H1 (cell line): Measurements from ENCODE around the gene GJA5.

Experiments used
- CTCF ChIP-seq, 3 experiments: IDR thresholded peaks; 1 replicate in 2 of 3; 2 replicates in 1 of 3; pipeline versions ENCODE4 v1.5.1 to v1.6.1; 2011; ENCODE audit warnings: low read length in 3 of 3, mild to moderate bottlenecking in 3 of 3, inconsistent platforms in 2 of 3, low read depth in 1 of 3, moderate library complexity in 1 of 3; ENCODE audit not compliant: insufficient read depth in 1 of 3; ENCODE audit errors: control extremely low read depth in 1 of 3
- E2F6 ChIP-seq: IDR thresholded peaks from 2 replicates; pipeline ENCODE4 v1.6.1; 2012; ENCODE audit warnings: inconsistent platforms
- EP300 ChIP-seq, 2 experiments: IDR thresholded peaks; 1 replicate in 1 of 2; 2 replicates in 1 of 2; pipeline ENCODE4 v1.6.1; 2011 to 2012; ENCODE audit warnings: low read depth in 2 of 2, low read length in 2 of 2, mild to moderate bottlenecking in 2 of 2, borderline replicate concordance in 1 of 2, inconsistent platforms in 1 of 2, moderate library complexity in 1 of 2
- EZH2 ChIP-seq: fragments of 200-600 bp; sonication (generic); IDR thresholded peaks from 2 replicates; pipeline ENCODE4 v1.7.1; 2012; ENCODE audit warnings: low read depth, mild to moderate bottlenecking, moderate library complexity, low read length, inconsistent platforms; ENCODE audit not compliant: severe bottlenecking
- GTF2F1 ChIP-seq: IDR thresholded peaks from 2 replicates; pipeline ENCODE4 v1.6.1; 2012; ENCODE audit warnings: low read depth, low read length, improper control_type of control experiment, borderline replicate concordance
- JUND ChIP-seq: IDR thresholded peaks from 2 replicates; pipeline ENCODE4 v1.6.1; 2011; ENCODE audit warnings: mild to moderate bottlenecking, improper control_type of control experiment, low read length
- KDM5A ChIP-seq: fragments of 200-600 bp; IDR thresholded peaks from 2 replicates; pipeline ENCODE4 v1.7.1; 2012; ENCODE audit warnings: mild to moderate bottlenecking, low read length, inconsistent platforms, mixed read lengths
- MAX ChIP-seq: IDR thresholded peaks from 2 replicates; pipeline ENCODE4 v1.6.1; 2012; ENCODE audit warnings: inconsistent platforms
- RAD21 ChIP-seq, 2 experiments: IDR thresholded peaks in 1 of 2; conservative IDR thresholded peaks in 1 of 2; 2 replicates each; pipeline ENCODE4 v1.6.1; 2011; ENCODE audit warnings: low read depth in 2 of 2, low read length in 2 of 2, improper control_type of control experiment in 1 of 2, inconsistent platforms in 1 of 2, mild to moderate bottlenecking in 1 of 2, moderate library complexity in 1 of 2
- RBBP5 ChIP-seq: IDR thresholded peaks from 2 replicates; pipeline ENCODE4 v1.7.1; 2012; ENCODE audit warnings: low read depth, mild to moderate bottlenecking, inconsistent platforms, low read length, moderate library complexity, borderline replicate concordance
- SIN3A ChIP-seq, 2 experiments: IDR thresholded peaks in 1 of 2; conservative IDR thresholded peaks in 1 of 2; 2 replicates each; pipeline ENCODE4 v1.6.1; 2011 to 2012; ENCODE audit warnings: low read length in 2 of 2, improper control_type of control experiment in 1 of 2, low read depth in 1 of 2, mild to moderate bottlenecking in 1 of 2
- SIX5 ChIP-seq: IDR thresholded peaks from 2 replicates; pipeline ENCODE4 v1.6.1; 2011; ENCODE audit warnings: mild to moderate bottlenecking, low read depth, low read length
- TAF1 ChIP-seq: IDR thresholded peaks from 2 replicates; pipeline ENCODE4 v1.6.1; 2011; ENCODE audit warnings: mild to moderate bottlenecking, low read depth, low read length
- TAF7 ChIP-seq: optimal IDR thresholded peaks from 2 replicates; pipeline ENCODE3; 2011; ENCODE audit warnings: low read depth, mild to moderate bottlenecking, inconsistent platforms, low read length, moderate library complexity, borderline replicate concordance

GRCh38 chr1:147749792-147750191 is 10.6 kb downstream of the GJA5 start:
- TF ChIP-seq TAF7 (no peak), MAX (no peak), RAD21 (IDR thresholded peaks at IDR 0.05 in 1 of 2, conservative IDR thresholded peaks at IDR 0.05 in 1 of 2; ENCODE audit: low read depth in 2 of 2, low read length in 2 of 2) (no peak), CTCF (IDR thresholded peaks at IDR 0.05; ENCODE audit: control extremely low read depth in 1 of 3, insufficient read depth in 1 of 3, low read depth in 1 of 3, low read length in 3 of 3) (no peak), EZH2 (no peak), EP300 (IDR thresholded peaks at IDR 0.05; ENCODE audit: borderline replicate concordance in 1 of 2, low read depth in 2 of 2, low read length in 2 of 2) (no peak), E2F6 (no peak), RBBP5 (no peak), GTF2F1 (no peak), JUND (no peak), KDM5A (no peak), SIX5 (no peak), SIN3A (conservative IDR thresholded peaks at IDR 0.05 in 1 of 2, IDR thresholded peaks at IDR 0.05 in 1 of 2; ENCODE audit: low read depth in 1 of 2, low read length in 2 of 2) (no peak), TAF1 (no peak)
